ENCODE results near the gene FRS2. TPM values are rescaled to one million over a fixed set of nuclear protein-coding genes. Genes with fewer than 3 reads are reported as not detected.

The FRS2 gene
- total RNA-seq, 4 donors from 2014 or later: 41.0 to 48.4 (median 47.1) TPM

DNA sequence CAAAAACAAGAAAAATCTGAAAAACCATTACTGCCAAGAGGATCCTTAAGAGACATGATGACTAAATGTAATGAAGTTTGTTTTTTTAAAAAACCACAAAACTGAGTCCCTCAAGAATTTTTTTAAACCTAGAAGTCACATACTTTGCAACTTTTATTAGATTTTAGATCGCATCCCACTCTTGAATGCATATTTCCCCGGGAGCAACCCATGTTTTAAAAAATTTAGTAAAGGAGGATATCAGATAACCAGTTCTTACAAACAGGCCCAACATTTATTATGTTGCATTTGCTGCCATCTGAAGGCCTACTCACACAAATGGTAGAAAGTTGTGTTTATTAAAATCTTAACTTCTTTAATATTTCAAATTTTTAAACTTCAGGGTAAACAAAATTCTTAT, 70.8 kb downstream of the FRS2 start:
- ATAC-seq (ENCODE audit: low FRiP score): no peak
- no peak for DNase-seq (ENCODE audit: low spot score)
- TF ChIP-seq, protein P1, sequence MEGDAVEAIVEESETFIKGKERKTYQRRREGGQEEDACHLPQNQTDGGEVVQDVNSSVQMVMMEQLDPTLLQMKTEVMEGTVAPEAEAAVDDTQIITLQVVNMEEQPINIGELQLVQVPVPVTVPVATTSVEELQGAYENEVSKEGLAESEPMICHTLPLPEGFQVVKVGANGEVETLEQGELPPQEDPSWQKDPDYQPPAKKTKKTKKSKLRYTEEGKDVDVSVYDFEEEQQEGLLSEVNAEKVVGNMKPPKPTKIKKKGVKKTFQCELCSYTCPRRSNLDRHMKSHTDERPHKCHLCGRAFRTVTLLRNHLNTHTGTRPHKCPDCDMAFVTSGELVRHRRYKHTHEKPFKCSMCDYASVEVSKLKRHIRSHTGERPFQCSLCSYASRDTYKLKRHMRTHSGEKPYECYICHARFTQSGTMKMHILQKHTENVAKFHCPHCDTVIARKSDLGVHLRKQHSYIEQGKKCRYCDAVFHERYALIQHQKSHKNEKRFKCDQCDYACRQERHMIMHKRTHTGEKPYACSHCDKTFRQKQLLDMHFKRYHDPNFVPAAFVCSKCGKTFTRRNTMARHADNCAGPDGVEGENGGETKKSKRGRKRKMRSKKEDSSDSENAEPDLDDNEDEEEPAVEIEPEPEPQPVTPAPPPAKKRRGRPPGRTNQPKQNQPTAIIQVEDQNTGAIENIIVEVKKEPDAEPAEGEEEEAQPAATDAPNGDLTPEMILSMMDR (IDR thresholded peaks at IDR 0.05): no peak

- ATAC-seq (ENCODE audit: low FRiP score) (no peak), DNase-seq (ENCODE audit: low spot score) (no peak)
- TF ChIP-seq, protein P1 (IDR thresholded peaks at IDR 0.05): no peak
These were observed 73.9 kb downstream of the FRS2 start for GRCh38 chr12:69544087-69544486.

DNA sequence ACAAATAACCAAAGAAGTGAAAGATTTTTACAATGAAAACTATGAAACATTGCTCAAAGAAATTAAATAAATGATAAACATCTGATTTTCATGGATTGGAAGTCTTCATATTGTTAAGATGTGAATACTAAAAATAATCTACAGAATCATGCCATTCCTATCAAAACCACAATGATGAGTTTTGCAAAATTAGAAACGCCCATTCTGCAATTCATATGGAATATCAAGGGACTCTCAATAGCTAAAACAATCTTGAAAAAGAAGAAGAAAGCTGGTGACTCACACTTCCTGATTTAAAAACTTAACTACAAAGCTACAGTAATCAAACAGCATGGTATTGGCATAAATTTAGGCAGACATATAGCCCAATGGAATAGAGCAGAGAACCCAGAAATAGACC, 74.9 kb downstream of the FRS2 start:
- DNase-seq (ENCODE audit: low spot score) (no peak), ATAC-seq (ENCODE audit: low FRiP score) (no peak)
- TF ChIP-seq, protein P1 (IDR thresholded peaks at IDR 0.05): no peak

DNA sequence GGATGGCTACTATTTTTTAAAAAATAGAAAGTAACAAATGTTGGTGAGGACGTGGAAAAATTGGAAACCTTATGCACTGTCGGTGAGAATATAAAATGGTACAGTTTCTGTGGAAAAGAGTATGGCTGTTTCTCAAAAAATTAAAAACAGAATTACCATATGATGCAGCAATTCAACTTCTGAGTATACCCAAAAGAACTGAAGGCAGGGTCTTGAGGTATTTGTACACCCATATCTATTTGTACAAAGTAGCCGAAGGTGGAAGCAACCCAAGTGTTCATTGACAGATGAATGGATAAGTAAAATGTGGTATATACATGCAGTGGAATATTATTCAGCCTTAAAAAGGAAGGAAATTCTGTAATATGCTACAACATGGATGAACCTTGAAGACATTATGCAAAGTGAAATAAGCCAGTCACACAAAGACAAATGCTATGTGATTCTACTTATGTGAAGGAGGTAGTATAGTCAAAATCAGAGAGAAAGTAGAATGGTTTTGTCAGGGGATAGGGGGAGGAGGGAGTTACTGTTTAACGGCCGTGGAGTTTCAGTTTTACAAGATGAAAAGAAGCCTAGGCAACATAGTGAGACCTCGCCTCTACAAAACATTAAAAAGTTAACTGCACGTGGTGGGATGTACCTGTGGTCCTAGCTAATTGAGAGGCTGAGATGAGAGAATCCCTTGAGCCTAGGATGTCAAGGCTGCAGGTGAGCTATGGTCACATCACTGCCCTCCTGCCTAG, 76.7 kb downstream of the FRS2 start:
- TF ChIP-seq, protein P1 (IDR thresholded peaks at IDR 0.05): no peak
- no peak for DNase-seq (ENCODE audit: low spot score)
- ATAC-seq (ENCODE audit: low FRiP score): no peak

GRCh38 chr12:69548687-69549086, 78.5 kb downstream of the FRS2 start:
- TF ChIP-seq, protein P1 (IDR thresholded peaks at IDR 0.05): no peak
- DNase-seq (ENCODE audit: low spot score): no peak
- ATAC-seq (ENCODE audit: low FRiP score): no peak

- DNase-seq (ENCODE audit: low spot score) (no peak), ATAC-seq (ENCODE audit: low FRiP score) (no peak)
- TF ChIP-seq, protein P1 (IDR thresholded peaks at IDR 0.05): no peak
These were observed 80.6 kb downstream of the FRS2 start for GRCh38 chr12:69550569-69551350.
